GM12801 (cell line): ENCODE results near the gene PUM1.

Experiments used
- TF ChIP-seq, protein P1 (sequence below): IDR thresholded peaks from one replicate; pipeline ENCODE4 v1.5.1; 2011; ENCODE audit warnings: control low read depth; ENCODE audit not compliant: insufficient read length; ENCODE audit errors: extremely low read depth

PUM1 gene

DNA sequence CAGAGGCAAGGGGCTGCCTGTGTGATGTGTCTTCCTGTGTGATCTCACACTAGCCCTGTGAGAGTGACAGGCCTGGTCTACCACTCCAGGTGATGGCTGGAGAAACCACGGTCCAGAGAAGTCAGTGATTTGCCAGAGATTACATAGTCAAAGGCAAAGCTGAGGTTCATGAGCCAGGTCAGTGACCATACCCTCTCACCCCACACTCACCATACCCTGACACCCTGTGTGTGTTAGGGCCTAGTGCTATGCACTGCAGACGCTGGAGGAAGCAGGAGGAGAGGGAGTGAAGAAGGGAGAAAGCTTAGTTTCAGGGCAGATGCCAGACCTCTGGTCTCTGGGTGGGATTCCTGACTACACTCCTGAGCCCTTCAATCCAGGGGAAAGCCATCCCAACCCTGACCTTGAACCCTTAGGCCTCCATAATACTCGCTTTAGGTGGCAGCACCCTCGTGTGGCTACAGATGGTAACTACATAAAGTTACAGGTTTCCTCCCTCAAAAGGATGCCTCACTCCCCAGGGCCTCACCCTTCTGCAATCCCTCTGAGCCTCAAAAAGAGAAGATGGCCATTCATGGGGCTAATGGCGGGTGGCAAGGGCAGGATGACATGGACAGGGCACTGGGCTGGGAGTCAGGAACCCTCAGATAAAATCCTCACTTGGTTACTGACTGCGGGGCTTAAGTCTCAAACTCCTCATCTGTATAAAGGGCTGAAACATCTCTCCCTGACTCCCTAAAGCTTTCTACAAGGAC lies 136.2 kb downstream of the PUM1 start:
- TF ChIP-seq, protein P1, sequence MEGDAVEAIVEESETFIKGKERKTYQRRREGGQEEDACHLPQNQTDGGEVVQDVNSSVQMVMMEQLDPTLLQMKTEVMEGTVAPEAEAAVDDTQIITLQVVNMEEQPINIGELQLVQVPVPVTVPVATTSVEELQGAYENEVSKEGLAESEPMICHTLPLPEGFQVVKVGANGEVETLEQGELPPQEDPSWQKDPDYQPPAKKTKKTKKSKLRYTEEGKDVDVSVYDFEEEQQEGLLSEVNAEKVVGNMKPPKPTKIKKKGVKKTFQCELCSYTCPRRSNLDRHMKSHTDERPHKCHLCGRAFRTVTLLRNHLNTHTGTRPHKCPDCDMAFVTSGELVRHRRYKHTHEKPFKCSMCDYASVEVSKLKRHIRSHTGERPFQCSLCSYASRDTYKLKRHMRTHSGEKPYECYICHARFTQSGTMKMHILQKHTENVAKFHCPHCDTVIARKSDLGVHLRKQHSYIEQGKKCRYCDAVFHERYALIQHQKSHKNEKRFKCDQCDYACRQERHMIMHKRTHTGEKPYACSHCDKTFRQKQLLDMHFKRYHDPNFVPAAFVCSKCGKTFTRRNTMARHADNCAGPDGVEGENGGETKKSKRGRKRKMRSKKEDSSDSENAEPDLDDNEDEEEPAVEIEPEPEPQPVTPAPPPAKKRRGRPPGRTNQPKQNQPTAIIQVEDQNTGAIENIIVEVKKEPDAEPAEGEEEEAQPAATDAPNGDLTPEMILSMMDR = no peak

DNA sequence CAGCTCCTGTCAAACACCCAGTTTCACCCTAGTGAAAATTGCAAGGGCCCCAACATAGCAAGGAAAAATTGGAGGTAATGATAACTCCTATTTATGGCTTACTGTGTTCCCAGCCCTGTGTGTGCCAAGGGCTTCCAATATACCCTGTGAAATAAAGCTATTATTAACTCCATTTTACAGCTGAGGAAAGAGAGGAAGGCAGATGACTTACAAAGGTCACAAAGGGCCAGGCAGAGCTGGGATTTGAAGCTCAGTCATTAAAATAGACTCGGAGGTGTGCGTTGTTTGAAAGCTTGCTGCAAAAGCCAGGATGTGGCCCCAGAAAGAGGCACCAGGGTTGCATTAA lies 136.8 kb downstream of the PUM1 start:
- TF ChIP-seq, protein P1 = no peak

DNA sequence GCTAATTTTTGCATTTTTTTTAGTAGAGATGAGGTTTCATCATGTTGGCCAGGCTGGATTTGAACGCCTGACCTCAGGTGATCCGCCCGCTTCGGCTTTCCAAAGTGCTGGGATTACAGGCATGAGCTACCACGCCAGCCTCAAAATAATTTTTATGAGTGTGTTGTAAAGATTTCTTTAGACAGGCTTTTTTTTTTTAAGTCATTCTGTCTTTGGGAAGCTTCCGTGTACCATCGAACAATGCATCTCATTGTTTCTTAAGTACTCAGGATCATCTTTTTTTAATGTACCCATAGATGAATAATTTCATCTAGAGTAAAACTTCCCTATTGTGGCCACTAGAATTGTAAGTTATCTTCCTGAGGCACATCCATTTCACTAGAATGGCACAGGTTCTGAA lies 137.3 kb downstream of the PUM1 start:
- TF ChIP-seq, protein P1 = no peak

DNA sequence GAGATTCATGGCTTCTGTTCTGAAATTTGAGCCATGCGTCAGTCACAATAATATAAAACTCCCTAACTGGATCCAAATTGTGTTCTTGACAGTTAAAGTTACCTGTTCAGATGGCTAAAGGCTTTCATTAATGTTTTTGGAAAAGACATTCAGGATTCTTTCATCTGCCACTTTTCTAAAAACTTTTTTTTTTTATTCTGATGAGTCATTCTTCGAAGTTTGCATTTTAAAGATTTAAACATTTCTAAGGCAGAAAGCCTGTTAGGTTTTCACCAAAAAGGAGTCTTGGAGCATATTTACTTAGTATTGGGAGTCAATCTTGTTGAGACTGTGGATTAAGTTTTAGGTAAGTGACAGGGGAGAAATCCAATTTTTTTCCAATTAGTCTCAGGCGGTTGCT lies 138.1 kb downstream of the PUM1 start:
- TF ChIP-seq, protein P1 = no peak

DNA sequence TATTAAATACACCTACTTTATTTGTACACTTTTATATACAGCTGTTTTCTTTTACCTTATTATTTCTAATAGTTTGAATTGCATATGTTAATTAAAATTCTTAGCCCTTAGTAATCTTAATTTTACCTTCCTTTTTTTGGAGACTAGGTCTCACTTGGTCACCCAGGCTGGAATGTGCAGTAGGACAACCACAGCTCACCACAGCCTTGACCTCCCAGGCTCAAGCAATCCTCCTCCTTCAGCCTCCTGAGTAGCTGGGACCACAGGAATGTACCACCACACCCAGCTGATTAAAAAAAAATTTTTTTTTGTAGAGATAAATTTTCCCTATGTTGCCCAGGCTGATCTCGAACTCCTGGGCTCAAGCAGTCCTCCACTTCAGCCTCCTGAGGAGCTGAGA lies 141.9 kb downstream of the PUM1 start:
- TF ChIP-seq, protein P1 = no peak

DNA sequence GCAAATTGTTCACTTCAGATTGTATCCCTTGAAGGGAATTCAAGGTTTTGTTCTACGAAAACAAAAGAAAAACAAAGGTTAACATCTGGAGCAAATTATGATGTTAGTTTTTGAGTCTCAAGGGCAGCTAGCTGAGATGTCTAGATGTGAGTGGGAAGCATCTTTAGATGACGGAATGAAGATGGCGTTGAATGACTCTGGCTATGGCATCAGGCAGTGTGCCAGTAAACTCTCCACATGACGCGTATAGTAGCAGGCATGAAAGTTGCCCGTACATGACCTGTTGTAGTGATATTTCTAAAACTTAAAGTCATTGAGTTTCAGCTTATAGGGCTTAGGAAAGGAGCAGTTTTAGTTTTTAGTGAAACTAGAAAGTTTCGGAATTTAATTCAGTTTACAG lies 144.7 kb downstream of the PUM1 start:
- TF ChIP-seq, protein P1 = no peak

DNA sequence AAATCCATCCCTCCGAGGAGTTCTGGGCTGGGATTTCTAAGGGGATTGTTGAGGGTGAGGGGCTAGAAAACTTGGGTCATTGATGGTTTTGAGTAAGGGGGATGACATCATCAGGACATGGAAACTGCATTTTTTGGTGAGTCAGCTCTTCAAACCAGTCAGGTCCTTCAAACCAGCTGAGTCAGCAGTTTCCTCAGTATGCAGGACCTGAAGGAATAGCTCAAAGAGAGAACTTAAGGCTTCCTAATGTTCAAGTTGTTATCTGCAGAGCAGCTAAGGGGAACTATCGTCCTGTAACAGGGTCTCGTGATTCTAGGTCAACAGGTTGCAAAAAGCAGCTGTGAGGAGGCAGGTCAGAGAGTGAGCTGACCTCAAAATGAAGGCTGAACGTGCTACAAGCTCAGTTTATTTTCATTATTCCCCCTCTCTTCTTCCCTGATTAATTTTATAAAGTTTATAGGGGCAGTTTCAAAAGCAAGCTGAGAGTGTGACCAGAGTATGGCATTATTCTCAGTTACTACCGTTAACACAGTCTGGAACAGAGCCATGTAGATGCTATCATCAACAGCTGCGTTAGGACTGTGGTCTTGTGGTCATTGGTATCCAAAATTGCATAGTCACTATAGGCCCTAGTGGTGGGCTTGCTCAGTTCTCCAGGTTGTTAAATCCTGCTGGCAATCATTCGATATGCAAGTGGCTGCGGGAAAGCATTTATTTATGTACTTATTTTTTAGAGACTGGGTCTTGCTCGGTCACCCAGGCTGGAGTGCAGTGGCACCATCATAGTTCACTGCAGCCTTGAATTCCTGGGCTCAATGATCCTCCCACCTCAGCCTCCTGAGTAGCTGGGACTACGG lies 146.3 kb downstream of the PUM1 start:
- TF ChIP-seq, protein P1 = no peak
